NCI-H226 (cell line): Measurements from ENCODE around the gene TRERF1.

ENCODE experiments used
- DNase-seq: peaks from one replicate; pipeline ENCODE4 v3.0.0-alpha.2; 2015

The TRERF1 gene

GRCh38 chr6:42366011-42366705 lies 85.6 kb downstream of the TRERF1 start:
- DNase-seq = no peak

- DNase-seq = no peak
These were observed 86.7 kb downstream of the TRERF1 start for GRCh38 chr6:42365021-42365420.

- DNase-seq = no peak
These were observed 87.5 kb downstream of the TRERF1 start for GRCh38 chr6:42363926-42364849.

GRCh38 chr6:42361036-42361435 lies 90.7 kb downstream of the TRERF1 start:
- no peak for DNase-seq

- DNase-seq = no peak
These were observed 92.7 kb downstream of the TRERF1 start for GRCh38 chr6:42359021-42359420.

GRCh38 chr6:42355416-42355815 lies 96.3 kb downstream of the TRERF1 start:
- no peak for DNase-seq

GRCh38 chr6:42354702-42355101 lies 97.0 kb downstream of the TRERF1 start:
- DNase-seq = no peak

GRCh38 chr6:42352856-42353564 lies 98.7 kb downstream of the TRERF1 start:
- peak; percentile 73 for DNase-seq

- no peak for DNase-seq
These were observed 100.8 kb downstream of the TRERF1 start for GRCh38 chr6:42350911-42351310.

GRCh38 chr6:42349753-42350511 lies 101.8 kb downstream of the TRERF1 start:
- no peak for DNase-seq

- DNase-seq = no peak
These were observed 104.3 kb downstream of the TRERF1 start for GRCh38 chr6:42347456-42347855.

- no peak for DNase-seq
These were observed 105.9 kb downstream of the TRERF1 start for GRCh38 chr6:42345696-42346416.

- DNase-seq = no peak
These were observed 107.0 kb downstream of the TRERF1 start for GRCh38 chr6:42344756-42345155.

GRCh38 chr6:42341771-42342553 lies 109.8 kb downstream of the TRERF1 start:
- no peak for DNase-seq

- no peak for DNase-seq
These were observed 110.5 kb downstream of the TRERF1 start for GRCh38 chr6:42341221-42341620.

- DNase-seq = no peak
These were observed 111.2 kb downstream of the TRERF1 start for GRCh38 chr6:42340511-42340910.

GRCh38 chr6:42339991-42340401 lies 111.7 kb downstream of the TRERF1 start:
- DNase-seq = peak; percentile 28

GRCh38 chr6:42338744-42339222 lies 112.9 kb downstream of the TRERF1 start:
- peak; percentile 98 for DNase-seq

- no peak for DNase-seq
These were observed 113.6 kb downstream of the TRERF1 start for GRCh38 chr6:42337985-42338743.

GRCh38 chr6:42336431-42336830 lies 115.3 kb downstream of the TRERF1 start:
- DNase-seq = no peak
